Colonic mucosa (tissue), 4 donors: ENCODE data around the gene CALM1. TPM values are rescaled to one million over a fixed set of nuclear protein-coding genes. Genes with fewer than 3 reads are reported as not detected.

Experiments
- DNase-seq: peaks from one replicate; pipeline ENCODE4 v3.0.0-alpha.2; 2020
- H3K27ac ChIP-seq: fragments of 200-600 bp; one replicate; pipeline ENCODE4 v1.8.0; 2021
- H3K27me3 ChIP-seq: fragments of 200-600 bp; one replicate; pipeline ENCODE4 v1.8.0; 2021
- H3K36me3 ChIP-seq: fragments of 200-600 bp; one replicate; pipeline ENCODE4 v1.8.0; 2021
- H3K4me1 ChIP-seq: fragments of 200-600 bp; one replicate; pipeline ENCODE4 v1.8.0; 2021; ENCODE audit warnings: mild to moderate bottlenecking
- H3K4me3 ChIP-seq: fragments of 200-600 bp; one replicate; pipeline ENCODE4 v1.8.0; 2021
- H3K9ac ChIP-seq, 2 donors: one replicate each; pipeline ENCODE4 v1.7.0; 2013; ENCODE audit warnings: control low read depth in 2 of 2, low read depth in 2 of 2, low read length in 2 of 2
- H3K9me3 ChIP-seq: fragments of 200-600 bp; one replicate; pipeline ENCODE4 v1.8.0; 2021
- CTCF ChIP-seq: fragments of 200-600 bp; IDR thresholded peaks from one replicate; pipeline ENCODE4 v1.8.0; 2022; ENCODE audit warnings: antibody characterized with exemption, mild to moderate bottlenecking
- intact Hi-C: fragments of 100-400 bp; cut with DNase I; formaldehyde crosslinking; loops from one replicate; pipeline ENCODE4 v1.14.1; 2022
- total RNA-seq, 2 donors: library from RNA; stranded (reverse); fragmentation: NEBNext Ultra II Directional in 1 of 2; extraction: Animal tissue kit (Norgen Biotek cat#: 25700) in 1 of 2; gene quantifications; one replicate each; pipeline ENCODE4 v1.2.1, GENCODE V29; 2021
- donor health status: healthy.
- donor health status: DM: no; HTN: no; CAD: no.
- donor health status: DM: no; HTN: no; CAD: no.

The CALM1 gene
- total RNA-seq, 2 donors from 2014 or later: 676 to 714 TPM

GRCh38 chr14:90383731-90384542 is 12.9 kb upstream of the CALM1 start:
- intact Hi-C loops: loop anchor here (2.0 to 10.0 kb wide), 2 partner anchors 13 to 371 kb away; partner anchors contain the start of gene CALM1
- no peaks in the 10 kb centered on the region for H3K9me3 ChIP-seq
- H3K36me3 ChIP-seq: no peaks in the 10 kb centered on the region
- no peaks in the 10 kb centered on the region for H3K27me3 ChIP-seq
- DNase-seq: peak; percentile 61
- peak overlapping the region; percentile 76 to 89 for H3K9ac ChIP-seq
- peak overlapping the region; percentile 43 for H3K4me3 ChIP-seq
- no peak for TF ChIP-seq CTCF
- peaks cover 19% of the 10 kb centered on the region for H3K4me1 ChIP-seq
- H3K27ac ChIP-seq: peak overlapping the region; percentile 99

GRCh38 chr14:90384543-90384911 is 12.3 kb upstream of the CALM1 start:
- H3K27me3 ChIP-seq: no peaks in the 10 kb centered on the region
- peak overlapping the region; percentile 76 to 89 for H3K9ac ChIP-seq
- no peak for TF ChIP-seq CTCF
- no peak overlapping the region for H3K4me3 ChIP-seq
- H3K27ac ChIP-seq: peak overlapping the region; percentile 99
- no peaks in the 10 kb centered on the region for H3K36me3 ChIP-seq
- H3K4me1 ChIP-seq: peaks cover 19% of the 10 kb centered on the region
- no peaks in the 10 kb centered on the region for H3K9me3 ChIP-seq
- intact Hi-C loops: loop anchor here (10.0 kb wide), 1 partner anchor 370 kb away; no protein-coding TSS in a partner anchor
- no peak for DNase-seq

- no peak for TF ChIP-seq CTCF
- peaks cover 14% of the 10 kb centered on the region for H3K4me1 ChIP-seq
- H3K27ac ChIP-seq: no peak overlapping the region
- no peak overlapping the region for H3K4me3 ChIP-seq
- no peaks in the 10 kb centered on the region for H3K36me3 ChIP-seq
- no peak overlapping the region for H3K9ac ChIP-seq
- H3K27me3 ChIP-seq: no peaks in the 10 kb centered on the region
- intact Hi-C loops: loop anchor here (10.0 kb wide), 1 partner anchor 368 kb away; no protein-coding TSS in a partner anchor
- no peaks in the 10 kb centered on the region for H3K9me3 ChIP-seq
- no peak for DNase-seq
These were observed 10.5 kb upstream of the CALM1 start for GRCh38 chr14:90386321-90386720.

- intact Hi-C loops: loop anchor here (10.0 kb wide), 1 partner anchor 368 kb away; no protein-coding TSS in a partner anchor
- H3K9me3 ChIP-seq: no peaks in the 10 kb centered on the region
- no peak for DNase-seq
These were observed 9.5 kb upstream of the CALM1 start for GRCh38 chr14:90387206-90387760.

GRCh38 chr14:90388437-90388836 is 8.4 kb upstream of the CALM1 start:
- H3K9me3 ChIP-seq: no peaks in the 10 kb centered on the region
- H3K36me3 ChIP-seq: no peaks in the 10 kb centered on the region
- H3K4me1 ChIP-seq: peaks cover 7% of the 10 kb centered on the region
- H3K27me3 ChIP-seq: no peaks in the 10 kb centered on the region
- no peak overlapping the region for H3K9ac ChIP-seq
- DNase-seq: no peak
- intact Hi-C loops: loop anchor here (10.0 kb wide), 1 partner anchor 366 kb away; no protein-coding TSS in a partner anchor
- H3K27ac ChIP-seq: no peak overlapping the region
- TF ChIP-seq CTCF: no peak
- H3K4me3 ChIP-seq: no peak overlapping the region

More at GRCh38 chr14:90387206-90387760, 9.5 kb upstream of the CALM1 start:
- Histone ChIP-seq H3K27ac (peak overlapping the region; percentile 31), H3K4me1 (peaks cover 7% of the 10 kb centered on the region), H3K4me3 (no peak overlapping the region), H3K36me3 (no peaks in the 10 kb centered on the region), H3K27me3 (no peaks in the 10 kb centered on the region), H3K9ac (no peak overlapping the region)
- no peak for TF ChIP-seq CTCF
